Activated gamma-delta T cell treated with anti-CD3 and anti-CD28 coated beads, Interleukin-2, amount 50 U/mL, for 16 hours (primary cell): ENCODE measurements around the gene CPLANE1.
"Not testable (repeated sequence)": the region's sequence is repeated elsewhere in the genome, so short reads cannot be mapped to it uniquely, and the experiment has no call there.

Source experiments
- DNase-seq: peaks from one replicate; pipeline ENCODE4 v3.0.0-alpha.2; 2020; ENCODE audit warnings: low read depth

The CPLANE1 gene

DNA sequence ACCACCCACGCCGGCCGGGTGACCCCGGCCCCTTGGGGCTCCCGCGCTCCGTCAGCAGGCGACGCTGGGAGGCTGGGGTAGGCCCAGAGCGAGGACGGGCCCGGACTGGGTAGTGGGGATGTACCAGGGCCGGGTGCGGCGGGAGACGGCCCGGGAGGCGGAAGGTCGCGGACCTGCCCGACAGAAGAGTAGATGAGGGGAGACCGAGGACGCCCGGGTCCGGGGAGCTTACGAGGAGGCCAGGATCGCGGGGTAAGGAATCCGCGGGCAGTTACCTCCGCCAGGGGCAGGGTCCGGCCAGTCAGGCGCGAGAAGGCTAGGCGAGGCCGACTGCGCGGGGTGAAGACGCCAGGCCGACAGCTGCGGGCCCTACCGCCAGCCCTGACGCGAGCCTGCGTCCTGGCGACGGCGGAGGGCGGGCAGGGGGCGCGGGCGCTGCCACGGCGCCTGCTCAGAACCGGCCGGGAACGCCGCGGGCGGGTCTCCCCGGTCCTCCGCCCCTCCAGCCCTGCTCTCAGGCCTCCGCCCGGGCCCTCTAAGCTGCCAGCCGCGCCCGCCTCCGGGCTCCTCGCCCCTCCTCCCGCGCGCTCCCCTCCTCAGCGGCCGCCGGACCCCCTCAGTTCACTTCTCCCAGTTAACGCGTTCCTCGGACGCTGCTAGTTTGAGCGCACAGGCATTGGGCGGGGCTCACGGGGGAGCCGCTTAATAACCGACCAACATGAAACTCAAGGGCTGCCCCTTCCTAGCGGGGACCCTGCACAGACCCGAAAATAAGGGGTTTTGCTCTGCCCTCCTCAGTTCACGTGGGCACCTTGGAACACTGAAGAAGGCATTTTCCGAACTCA is at the start of gene CPLANE1:
Gene CPLANE1 (minus strand): TSS at position 407 of the 845 bp plus-strand sequence. CDS start 1,678 bp downstream, outside the sequence.
- DNase-seq: peak; percentile 27

DNA sequence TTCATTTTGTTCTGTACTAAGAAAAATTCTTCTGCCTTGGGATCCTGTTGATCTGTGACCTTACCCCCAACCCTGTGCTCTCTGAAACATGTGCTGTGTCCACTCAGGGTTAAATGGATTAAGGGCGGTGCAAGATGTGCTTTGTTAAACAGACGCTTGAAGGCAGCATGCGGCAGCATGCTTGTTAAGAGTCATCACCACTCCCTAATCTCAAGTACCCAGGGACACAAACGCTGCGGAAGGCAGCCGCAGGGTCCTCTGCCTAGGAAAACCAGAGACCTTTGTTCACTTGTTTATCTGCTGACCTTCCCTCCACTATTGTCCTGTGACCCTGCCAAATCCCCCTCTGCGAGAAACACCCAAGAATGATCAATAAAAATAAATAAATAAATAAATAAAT is 47.1 kb upstream of the CPLANE1 start:
- not testable (repeated sequence) for DNase-seq

GRCh38 chr5:37283214-37283820 is 34.1 kb upstream of the CPLANE1 start:
- DNase-seq: no peak

GRCh38 chr5:37275511-37275910 is 26.3 kb upstream of the CPLANE1 start:
- DNase-seq: no peak

- DNase-seq: no peak
Measured at GRCh38 chr5:37272511-37272910, 23.3 kb upstream of the CPLANE1 start.

DNA sequence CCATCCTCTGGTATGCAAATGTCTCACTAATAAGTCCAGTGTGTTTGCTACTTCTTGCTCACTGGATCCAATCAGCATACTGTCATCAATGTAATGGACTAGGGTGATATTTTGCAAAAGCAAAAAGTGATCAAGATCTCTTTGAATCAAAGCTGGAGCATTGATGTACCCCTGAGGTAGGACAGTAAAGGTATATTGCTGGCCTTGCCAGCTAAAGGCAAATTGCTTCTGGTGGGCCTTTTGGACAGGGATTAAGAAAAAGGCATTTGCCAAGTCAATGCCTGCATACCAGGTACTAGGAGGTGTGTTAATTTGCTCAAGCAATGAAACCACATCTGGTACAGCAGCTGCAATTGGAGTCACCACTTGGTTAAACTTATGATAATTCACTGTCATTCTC is 18.9 kb upstream of the CPLANE1 start:
- DNase-seq: not testable (repeated sequence)

DNA sequence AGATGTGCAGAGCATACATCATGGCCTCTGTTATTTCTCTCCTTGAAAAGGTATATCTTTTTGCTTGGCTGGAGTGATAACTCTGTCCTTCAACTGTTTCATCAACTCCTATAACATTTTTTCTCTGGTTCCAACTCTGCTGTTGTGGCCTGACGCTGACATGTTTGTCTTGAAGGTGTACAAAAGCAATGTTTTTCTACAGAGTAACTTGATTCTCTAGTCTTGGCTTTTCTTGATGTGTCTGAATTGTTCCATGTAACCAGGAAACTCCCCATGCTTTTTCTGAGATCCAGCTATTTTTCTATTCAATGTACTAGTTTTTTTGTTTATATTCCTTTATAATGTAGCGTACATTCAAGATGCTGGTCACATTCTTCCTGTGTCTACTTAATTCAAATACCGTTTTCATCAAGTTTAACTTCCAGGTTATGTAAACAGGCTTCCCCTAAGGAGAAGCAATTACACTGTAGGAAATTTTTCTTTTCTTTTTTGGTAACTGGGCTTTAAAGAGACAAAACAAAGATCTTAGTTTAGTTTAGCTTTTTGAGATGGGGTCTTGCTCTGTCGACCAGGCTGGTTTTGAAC is 6.7 kb upstream of the CPLANE1 start:
- DNase-seq: no peak

GRCh38 chr5:37254581-37254980 is 5.4 kb upstream of the CPLANE1 start:
- DNase-seq: no peak

DNA sequence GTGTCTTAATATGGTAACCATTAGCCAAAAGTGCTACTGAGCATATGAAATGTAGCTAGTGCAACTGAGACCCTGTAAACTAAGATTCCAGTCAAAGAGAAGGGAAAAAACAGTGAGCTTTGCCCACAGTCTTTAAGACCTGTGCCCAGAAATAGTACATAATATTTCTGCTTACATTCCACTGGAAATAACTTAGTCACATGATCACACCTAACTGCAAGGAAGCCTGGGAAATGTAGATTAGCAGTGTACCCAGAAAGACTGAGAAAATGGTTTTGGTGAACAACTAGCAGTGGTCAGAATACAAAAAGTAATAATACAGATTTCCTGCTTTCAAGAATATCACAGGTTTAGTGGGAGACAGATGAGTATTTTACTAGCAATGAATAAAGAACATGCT is 2.5 kb upstream of the CPLANE1 start:
- DNase-seq: no peak

GRCh38 chr5:37249815-37250164 is 614 bp upstream of the CPLANE1 start:
- no peak for DNase-seq

- DNase-seq: no peak
Measured at GRCh38 chr5:37248421-37248969, 681 bp downstream of the CPLANE1 start.

- DNase-seq: no peak
Measured at GRCh38 chr5:37247496-37247895, 1.7 kb downstream of the CPLANE1 start.

GRCh38 chr5:37247036-37247435 is 2.1 kb downstream of the CPLANE1 start:
- no peak for DNase-seq

GRCh38 chr5:37234288-37234687 is 14.9 kb downstream of the CPLANE1 start:
- no peak for DNase-seq

DNA sequence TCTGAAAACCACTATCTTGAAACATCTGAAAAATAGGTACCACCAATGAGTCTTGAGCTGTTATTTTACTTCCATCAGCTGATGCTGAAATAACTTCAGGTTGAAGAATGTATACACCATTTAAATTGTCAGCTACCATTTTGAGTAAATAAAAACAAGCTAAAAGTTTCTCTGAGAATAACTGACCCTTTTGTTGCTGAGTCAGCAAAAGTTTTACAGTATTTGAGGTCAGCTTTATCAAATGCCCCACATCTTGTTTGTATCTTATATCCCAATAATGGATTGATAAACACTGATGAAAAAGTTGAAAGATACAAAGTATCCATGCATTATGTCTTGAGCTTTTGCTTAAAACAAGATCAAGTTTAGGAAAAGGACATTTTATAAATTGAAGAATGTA is 22.8 kb downstream of the CPLANE1 start:
- no peak for DNase-seq

GRCh38 chr5:37222181-37222580 is 27.0 kb downstream of the CPLANE1 start:
- DNase-seq: no peak

DNA sequence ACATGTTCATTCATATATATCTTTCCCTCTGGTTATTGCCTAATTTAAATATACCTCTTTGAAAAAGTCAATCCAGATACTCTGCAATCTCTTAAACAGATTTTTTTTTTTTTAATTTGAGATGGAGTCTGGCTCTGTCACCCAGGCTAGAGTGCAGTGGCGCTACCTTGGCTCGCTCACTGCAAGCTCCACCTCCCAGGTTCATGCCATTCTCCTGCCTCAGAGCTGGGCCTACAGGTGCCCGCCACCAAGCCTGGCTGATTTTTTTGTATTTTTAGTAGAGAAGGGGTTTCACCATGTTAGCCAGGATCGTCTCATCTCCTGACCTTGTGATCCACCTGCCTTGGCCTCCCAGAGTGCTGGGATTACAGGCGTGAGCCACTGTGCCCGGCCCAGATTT is 28.8 kb downstream of the CPLANE1 start:
- not testable (repeated sequence) for DNase-seq

- not testable (repeated sequence) for DNase-seq
Measured at GRCh38 chr5:37219384-37219783, 29.8 kb downstream of the CPLANE1 start.

GRCh38 chr5:37217976-37218375 is 31.2 kb downstream of the CPLANE1 start:
- DNase-seq: no peak

GRCh38 chr5:37214550-37214949 is 34.6 kb downstream of the CPLANE1 start:
- no peak for DNase-seq

DNA sequence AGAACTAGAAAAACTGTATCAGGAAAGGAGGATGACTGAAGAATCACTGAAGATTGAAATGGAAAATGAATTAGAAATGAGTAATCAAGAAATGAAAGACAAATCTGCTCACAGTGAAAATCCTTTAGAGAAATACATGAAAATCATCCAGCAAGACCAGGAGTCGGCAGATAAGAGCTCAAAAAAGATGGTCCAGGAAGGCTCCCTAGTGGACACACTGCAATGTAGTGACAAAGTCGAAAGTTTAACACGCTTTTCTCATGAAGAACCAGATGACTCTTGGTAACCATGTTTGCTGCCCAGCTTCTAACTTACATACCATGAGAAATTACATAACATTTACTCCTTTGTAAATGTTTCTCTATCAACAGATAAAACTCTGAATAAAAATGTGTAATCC is 37.1 kb downstream of the CPLANE1 start:
- DNase-seq: no peak

DNA sequence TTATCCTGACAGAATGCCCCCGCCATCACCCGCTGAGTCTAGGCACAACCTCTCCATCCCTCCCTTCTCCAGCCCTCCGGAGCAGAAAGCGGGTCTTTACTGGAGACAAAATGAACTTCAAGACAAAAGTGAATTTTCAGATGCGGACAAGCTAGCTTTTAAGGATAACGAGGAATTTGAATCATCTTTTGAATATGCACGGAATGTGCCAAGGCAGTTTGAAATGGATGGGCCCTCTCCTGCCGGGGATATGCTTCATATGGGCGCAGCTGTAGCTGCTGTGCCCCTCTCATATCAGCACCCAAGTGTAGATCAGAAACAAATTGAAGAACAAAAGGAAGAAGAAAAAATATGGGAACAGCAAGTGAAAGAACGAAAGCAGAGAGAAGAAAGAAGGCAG is 37.5 kb downstream of the CPLANE1 start:
- DNase-seq: no peak
